Esophagus muscularis mucosa (tissue), 4 donors: Measurements from ENCODE around the gene DNPH1.

ENCODE experiments used
- EP300 ChIP-seq: sonication (generic); formaldehyde crosslinking; IDR thresholded peaks from one replicate; pipeline ENCODE4 v1.6.1; 2017; ENCODE audit warnings: antibody characterized with exemption
- POLR2A ChIP-seq: fragments of 450-650 bp; IDR thresholded peaks from one replicate; pipeline ENCODE4 v1.6.1; 2017; ENCODE audit warnings: antibody characterized with exemption, moderate library complexity, mild to moderate bottlenecking, low read depth
- POLR2AphosphoS5 ChIP-seq, 2 donors: sonication (generic); formaldehyde crosslinking; IDR thresholded peaks; one replicate each; pipeline ENCODE4 v1.6.1; 2017; ENCODE audit warnings: antibody characterized with exemption in 2 of 2
- TF ChIP-seq, protein P1 (sequence below), 3 experiments: fragments of 200-600 bp in 2 of 3; fragments of 450-650 bp in 1 of 3; sonication (generic) in 2 of 3; IDR thresholded peaks; one replicate each; pipeline ENCODE4 v1.5.1; 2017 to 2019; ENCODE audit warnings: antibody characterized with exemption in 3 of 3, mild to moderate bottlenecking in 2 of 3, moderate library complexity in 1 of 3

DNA sequence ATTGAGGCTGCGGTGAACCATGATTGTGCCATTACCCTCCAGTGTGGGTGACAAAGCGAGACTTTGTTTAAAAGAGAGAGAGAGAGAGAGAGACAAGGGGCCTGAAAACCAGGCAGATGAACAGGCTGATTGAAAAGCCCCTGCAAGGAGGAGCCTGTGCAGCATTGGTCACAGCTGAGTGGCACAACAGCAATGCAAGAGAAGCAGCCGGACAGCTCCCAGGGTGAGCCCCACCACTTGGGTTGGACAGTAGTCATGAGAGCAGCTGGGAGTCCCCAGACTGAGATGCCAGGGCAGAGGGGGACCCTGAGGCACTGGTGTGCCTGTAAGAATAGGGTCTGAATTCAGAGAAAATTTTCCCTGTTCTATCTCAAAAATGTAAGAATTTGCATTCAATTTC lies 10.2 kb downstream of the DNPH1 start:
- TF ChIP-seq POLR2A (no peak), EP300 (no peak), POLR2AphosphoS5 (IDR thresholded peaks at IDR 0.05) (no peak)
- TF ChIP-seq, protein P1, sequence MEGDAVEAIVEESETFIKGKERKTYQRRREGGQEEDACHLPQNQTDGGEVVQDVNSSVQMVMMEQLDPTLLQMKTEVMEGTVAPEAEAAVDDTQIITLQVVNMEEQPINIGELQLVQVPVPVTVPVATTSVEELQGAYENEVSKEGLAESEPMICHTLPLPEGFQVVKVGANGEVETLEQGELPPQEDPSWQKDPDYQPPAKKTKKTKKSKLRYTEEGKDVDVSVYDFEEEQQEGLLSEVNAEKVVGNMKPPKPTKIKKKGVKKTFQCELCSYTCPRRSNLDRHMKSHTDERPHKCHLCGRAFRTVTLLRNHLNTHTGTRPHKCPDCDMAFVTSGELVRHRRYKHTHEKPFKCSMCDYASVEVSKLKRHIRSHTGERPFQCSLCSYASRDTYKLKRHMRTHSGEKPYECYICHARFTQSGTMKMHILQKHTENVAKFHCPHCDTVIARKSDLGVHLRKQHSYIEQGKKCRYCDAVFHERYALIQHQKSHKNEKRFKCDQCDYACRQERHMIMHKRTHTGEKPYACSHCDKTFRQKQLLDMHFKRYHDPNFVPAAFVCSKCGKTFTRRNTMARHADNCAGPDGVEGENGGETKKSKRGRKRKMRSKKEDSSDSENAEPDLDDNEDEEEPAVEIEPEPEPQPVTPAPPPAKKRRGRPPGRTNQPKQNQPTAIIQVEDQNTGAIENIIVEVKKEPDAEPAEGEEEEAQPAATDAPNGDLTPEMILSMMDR (IDR thresholded peaks at IDR 0.05) = no peak
